RPMI8226 (cell line): ENCODE data around the gene FOXR1.

Source experiments
- DNase-seq: peaks from one replicate; pipeline ENCODE4 v3.0.0-alpha.2; 2015

FOXR1 gene

GRCh38 chr11:119028346-119029068, 56.9 kb downstream of the FOXR1 start:
- DNase-seq, result no peak

GRCh38 chr11:119029069-119029339, 57.4 kb downstream of the FOXR1 start:
- DNase-seq, result no peak

GRCh38 chr11:119029340-119030028, 57.9 kb downstream of the FOXR1 start:
- DNase-seq, result peak; percentile 92

GRCh38 chr11:119030029-119030328, 58.4 kb downstream of the FOXR1 start:
- peak; percentile 17 for DNase-seq

GRCh38 chr11:119030329-119031047, 58.9 kb downstream of the FOXR1 start, which contains the start of gene SLC37A4:
Gene SLC37A4, minus strand, starts transcription at chr11:119030877.
- DNase-seq, result peak; percentile 100
